HEK293T (cell line): Measurements from ENCODE around the gene GID8.

Experiments
- BHLHE40 ChIP-seq: fragments of 450-650 bp; IDR thresholded peaks from 2 replicates; pipeline ENCODE4 v1.6.1; 2016; ENCODE audit warnings: mild to moderate bottlenecking, moderate library complexity, borderline replicate concordance
- ELF4 ChIP-seq: fragments of 450-650 bp; IDR thresholded peaks from 2 replicates; pipeline ENCODE4 v1.6.1; 2017; ENCODE audit warnings: antibody characterized with exemption
- FOXA1 ChIP-seq: fragments of 450-650 bp; IDR thresholded peaks from 2 replicates; pipeline ENCODE4 v1.6.1; 2016; ENCODE audit warnings: mild to moderate bottlenecking
- FOXK2 ChIP-seq: fragments of 450-650 bp; IDR thresholded peaks from 2 replicates; pipeline ENCODE4 v1.6.1; 2016; ENCODE audit warnings: mild to moderate bottlenecking
- FOXM1 ChIP-seq: fragments of 450-650 bp; IDR thresholded peaks from 2 replicates; pipeline ENCODE4 v1.6.1; 2017; ENCODE audit warnings: mild to moderate bottlenecking, borderline replicate concordance
- HDGF ChIP-seq: fragments of 450-650 bp; IDR thresholded peaks from 2 replicates; pipeline ENCODE4 v1.6.1; 2017; ENCODE audit warnings: antibody characterized with exemption, borderline replicate concordance
- SP1 ChIP-seq: fragments of 450-650 bp; IDR thresholded peaks from 2 replicates; pipeline ENCODE4 v1.6.1; 2017
- TARDBP ChIP-seq: fragments of 450-650 bp; IDR thresholded peaks from 2 replicates; pipeline ENCODE4 v1.6.1; 2016
- ZNF384 ChIP-seq: fragments of 450-650 bp; IDR thresholded peaks from 2 replicates; pipeline ENCODE4 v1.6.1; 2016

DNA sequence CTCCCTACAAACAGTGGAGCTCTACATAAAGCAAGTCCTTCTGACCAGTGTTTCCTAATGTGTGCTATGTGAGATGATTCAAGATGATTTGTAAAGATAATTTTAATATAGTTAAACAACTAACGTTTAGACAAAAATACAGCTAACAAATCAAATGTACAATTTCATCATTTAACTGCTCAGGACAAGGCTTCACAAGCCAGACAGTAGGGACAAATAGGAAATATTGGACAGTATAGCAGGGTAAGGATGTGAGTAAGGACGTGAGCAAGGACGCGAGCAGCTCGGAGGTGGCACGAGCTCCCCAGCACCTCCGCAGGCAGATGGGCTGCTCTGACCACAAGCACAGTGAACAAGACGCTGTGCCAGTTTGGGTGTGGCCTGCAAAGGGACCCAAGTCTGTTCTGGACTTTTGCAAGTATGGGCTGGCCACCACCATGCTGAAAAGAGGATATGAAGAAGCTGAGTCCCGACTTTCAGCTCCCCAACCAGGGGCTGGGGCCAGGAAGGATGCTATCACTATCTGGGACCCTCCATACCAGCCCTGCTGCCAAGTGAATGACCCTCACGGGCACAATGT lies 26.2 kb upstream of the GID8 start:
- TF ChIP-seq FOXK2, result no peak
- no peak for TF ChIP-seq FOXM1
- no peak for TF ChIP-seq ELF4
- no peak for TF ChIP-seq FOXA1
- no peak for TF ChIP-seq HDGF
- TF ChIP-seq ZNF384, result no peak
- no peak for TF ChIP-seq BHLHE40
- TF ChIP-seq TARDBP, result no peak
- no peak for TF ChIP-seq SP1
